Natural killer cell treated with Interleukin-12 subunit alpha and Interleukin-12 subunit beta and Interleukin-15 and Interleukin-18, amount 100 ng/mL, for 72 hours (primary cell): Measurements from ENCODE around the gene PPP1R13B. TPM values are rescaled to one million over a fixed set of nuclear protein-coding genes. Genes with fewer than 3 reads are reported as not detected.
"Not testable (repeated sequence)": the region's sequence is repeated elsewhere in the genome, so short reads cannot be mapped to it uniquely, and the experiment has no call there.

ENCODE experiments used
- ATAC-seq, 2 donors: fragments of 150-1000 bp; cut with Tn5 transposase in 1 of 2; sonication (Bioruptor Pico), chemical (Tn5 transposase) in 1 of 2; 2 replicates each; pipeline ENCODE4 v1.10.0; 2021
- DNase-seq: peaks from one replicate; pipeline ENCODE4 v3.0.0; 2022; ENCODE audit warnings: low spot score
- H3K27ac Mint-ChIP-seq, 2 donors: 1 replicate in 1 of 2; 2 replicates in 1 of 2; pipeline ENCODE4 v1.8.0; 2022; ENCODE audit warnings: mixed read lengths in 2 of 2, mild to moderate bottlenecking in 1 of 2, moderate library complexity in 1 of 2
- H3K27me3 Mint-ChIP-seq, 2 donors: 1 replicate in 1 of 2; 2 replicates in 1 of 2; pipeline ENCODE4 v1.8.0; 2022; ENCODE audit warnings: mixed read lengths in 2 of 2
- H3K36me3 Mint-ChIP-seq: one replicate; pipeline ENCODE4 v1.8.0; 2022; ENCODE audit warnings: mixed read lengths
- H3K4me1 Mint-ChIP-seq, 2 donors: 1 replicate in 1 of 2; 2 replicates in 1 of 2; pipeline ENCODE4 v1.8.0; 2022; ENCODE audit warnings: low read depth in 2 of 2, mixed read lengths in 2 of 2, mild to moderate bottlenecking in 1 of 2
- H3K4me3 Mint-ChIP-seq: one replicate; pipeline ENCODE4 v1.8.0; 2022; ENCODE audit warnings: mixed read lengths
- H3K9me3 Mint-ChIP-seq: 2 replicates; pipeline ENCODE4 v1.8.0; 2022; ENCODE audit warnings: mixed read lengths
- total RNA-seq, 2 donors: library from RNA; stranded (reverse); gene quantifications; one replicate each; pipeline ENCODE4 v1.2.3, GENCODE V29; 2022

Gene PPP1R13B
- total RNA-seq, result 10 to 100 TPM; 14.4 to 25.7 TPM

DNA sequence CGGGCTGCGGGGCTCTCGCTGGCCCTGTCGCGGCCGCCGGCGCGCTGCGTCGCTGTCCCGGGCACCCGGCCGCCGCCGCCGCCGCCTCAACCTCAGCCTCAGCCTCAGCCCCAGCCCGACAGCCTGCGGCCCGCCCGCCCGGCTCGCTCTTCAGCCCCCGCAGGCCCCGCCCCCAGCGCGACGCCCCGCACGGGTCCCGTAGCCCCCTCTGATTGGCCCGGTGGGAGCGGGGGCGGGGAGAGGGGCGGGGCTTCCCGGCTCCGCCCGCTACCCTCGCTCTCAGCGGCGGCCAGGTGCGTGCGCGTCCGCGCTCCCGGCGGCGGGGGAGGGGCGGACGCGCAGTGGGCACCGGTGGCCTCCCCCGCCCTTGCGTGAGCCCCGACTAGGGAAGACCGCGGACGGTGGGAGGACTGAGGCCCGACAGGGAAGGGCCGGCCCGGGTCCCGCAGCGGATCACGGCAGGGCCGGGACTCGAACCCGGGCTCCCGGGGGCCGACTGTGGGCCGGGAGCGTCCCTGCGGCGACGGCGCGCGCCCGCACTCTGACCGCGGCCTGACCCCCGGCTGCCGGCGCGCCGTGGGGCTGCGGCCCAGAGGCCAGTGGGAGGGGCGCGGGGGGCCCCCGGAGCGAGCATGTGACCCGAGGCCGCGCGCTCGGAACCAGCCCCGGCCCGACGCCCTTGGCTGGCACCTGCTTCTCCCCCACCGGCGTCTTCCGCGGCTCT is at the start of gene PPP1R13B:
TSS of gene PPP1R13B (minus strand) at position 125 of the 724 bp plus-strand sequence. CDS start 268 bp downstream, outside the sequence.
- peak within 1 kb of the TSS; percentile 84 for H3K4me3 Mint-ChIP-seq
- no peaks in the 10 kb centered on the region for H3K27me3 Mint-ChIP-seq
- ATAC-seq, result peak; percentile 98
- H3K9me3 Mint-ChIP-seq, result no peaks in the 10 kb centered on the region
- peak; percentile 94 for DNase-seq
- peaks cover 9% of the 10 kb centered on the region in 2 donors for H3K4me1 Mint-ChIP-seq
- no peaks in the 10 kb centered on the region for H3K36me3 Mint-ChIP-seq
- peak within 1 kb of the TSS in 1 of 2 donors; percentile 63 for H3K27ac Mint-ChIP-seq

GRCh38 chr14:103896578-103896977 is 49.2 kb upstream of the PPP1R13B start:
- H3K36me3 Mint-ChIP-seq, result no peaks in the 10 kb centered on the region

GRCh38 chr14:103894723-103895059 is 47.3 kb upstream of the PPP1R13B start:
- Mint-ChIP-seq H3K9me3 (no peaks in the 10 kb centered on the region), H3K27ac (no peak overlapping the region), H3K27me3 (no peaks in the 10 kb centered on the region), H3K4me3 (no peak overlapping the region), H3K4me1 (no peaks in the 10 kb centered on the region), H3K36me3 (no peaks in the 10 kb centered on the region)
- no peak for DNase-seq
- peak in 1 of 2 donors; percentile 5 for ATAC-seq

More at GRCh38 chr14:103896578-103896977, 49.2 kb upstream of the PPP1R13B start:
- H3K27me3 Mint-ChIP-seq, result no peaks in the 10 kb centered on the region
- ATAC-seq (no peak), DNase-seq (no peak)
- no peak overlapping the region for H3K27ac Mint-ChIP-seq
- H3K9me3 Mint-ChIP-seq, result no peaks in the 10 kb centered on the region
- H3K4me1 Mint-ChIP-seq, result peaks cover 0 to 3% of the 10 kb centered on the region in 2 donors
- no peak overlapping the region for H3K4me3 Mint-ChIP-seq

DNA sequence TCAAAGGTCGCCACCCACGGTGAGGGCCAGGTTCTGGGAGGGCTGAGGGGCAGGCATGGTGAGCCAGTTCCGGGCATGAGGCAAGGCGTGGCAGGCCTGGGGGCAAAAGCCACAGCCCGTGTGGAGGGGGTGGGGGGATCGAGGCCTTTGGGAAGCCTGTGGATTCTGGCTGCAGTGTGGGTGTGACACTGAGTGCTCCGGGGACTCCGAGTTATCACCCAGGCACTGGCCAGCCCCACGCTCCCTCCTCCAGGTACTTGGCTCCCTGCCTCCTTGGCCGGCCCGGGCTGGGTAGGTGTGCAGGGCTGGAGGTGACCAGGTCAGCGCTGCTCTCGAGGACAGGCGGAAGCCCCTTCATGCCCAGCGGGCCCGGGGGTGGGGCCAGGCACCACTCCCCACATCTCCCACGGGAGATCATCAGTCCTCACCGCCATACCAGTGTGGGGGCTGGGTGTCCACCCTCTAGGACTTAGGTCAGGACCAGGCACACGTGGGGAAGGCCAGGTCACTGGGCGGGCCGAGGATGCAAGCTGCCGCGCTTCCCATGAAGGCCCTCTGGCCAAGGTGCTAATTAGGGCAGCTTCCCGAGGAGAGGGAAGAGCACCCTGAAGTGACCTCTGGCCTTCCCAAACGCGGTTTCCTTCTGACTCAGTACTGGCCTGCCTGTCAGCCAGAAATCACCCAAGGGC is 46.8 kb upstream of the PPP1R13B start:
- H3K4me3 Mint-ChIP-seq, result no peak overlapping the region
- ATAC-seq, result peak in 1 of 2 donors; percentile 17

DNA sequence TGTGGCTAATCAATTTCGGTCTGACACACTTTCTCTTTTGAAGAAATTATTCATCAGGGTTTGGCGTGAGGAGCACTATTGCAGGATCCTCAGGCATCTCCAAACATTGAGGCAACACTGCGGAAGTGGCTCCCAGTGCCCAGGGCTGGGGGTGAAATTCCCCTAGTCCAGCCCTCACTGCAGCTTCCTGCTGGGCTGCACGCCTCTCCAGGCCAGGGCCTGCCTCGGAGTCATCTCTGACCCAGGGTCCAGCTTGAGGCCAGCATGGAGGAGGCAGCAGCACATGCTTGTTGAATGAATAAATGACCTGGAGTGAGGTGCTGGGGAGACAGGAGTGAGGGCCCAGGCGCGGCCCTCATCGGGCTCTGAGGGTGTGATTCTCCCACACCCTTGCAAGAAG is 44.9 kb upstream of the PPP1R13B start:
- H3K4me3 Mint-ChIP-seq, result no peak overlapping the region
- no peaks in the 10 kb centered on the region for H3K27me3 Mint-ChIP-seq
- H3K9me3 Mint-ChIP-seq, result no peaks in the 10 kb centered on the region
- no peak for ATAC-seq
- no peaks in the 10 kb centered on the region for H3K4me1 Mint-ChIP-seq
- H3K27ac Mint-ChIP-seq, result no peak overlapping the region
- no peak for DNase-seq
- no peaks in the 10 kb centered on the region for H3K36me3 Mint-ChIP-seq

More for the DNA sequence above, 46.8 kb upstream of the PPP1R13B start:
- no peaks in the 10 kb centered on the region for H3K36me3 Mint-ChIP-seq
- no peaks in the 10 kb centered on the region for H3K9me3 Mint-ChIP-seq
- no peak overlapping the region for H3K27ac Mint-ChIP-seq
- no peaks in the 10 kb centered on the region for H3K4me1 Mint-ChIP-seq
- H3K27me3 Mint-ChIP-seq, result no peaks in the 10 kb centered on the region
- no peak for DNase-seq

GRCh38 chr14:103891667-103892215 is 44.4 kb upstream of the PPP1R13B start:
- H3K36me3 Mint-ChIP-seq, result no peaks in the 10 kb centered on the region
- no peaks in the 10 kb centered on the region for H3K4me1 Mint-ChIP-seq
- no peaks in the 10 kb centered on the region for H3K9me3 Mint-ChIP-seq
- H3K27ac Mint-ChIP-seq, result no peak overlapping the region
- H3K27me3 Mint-ChIP-seq, result no peaks in the 10 kb centered on the region
- H3K4me3 Mint-ChIP-seq, result no peak overlapping the region
- DNase-seq, result no peak
- ATAC-seq, result no peak

DNA sequence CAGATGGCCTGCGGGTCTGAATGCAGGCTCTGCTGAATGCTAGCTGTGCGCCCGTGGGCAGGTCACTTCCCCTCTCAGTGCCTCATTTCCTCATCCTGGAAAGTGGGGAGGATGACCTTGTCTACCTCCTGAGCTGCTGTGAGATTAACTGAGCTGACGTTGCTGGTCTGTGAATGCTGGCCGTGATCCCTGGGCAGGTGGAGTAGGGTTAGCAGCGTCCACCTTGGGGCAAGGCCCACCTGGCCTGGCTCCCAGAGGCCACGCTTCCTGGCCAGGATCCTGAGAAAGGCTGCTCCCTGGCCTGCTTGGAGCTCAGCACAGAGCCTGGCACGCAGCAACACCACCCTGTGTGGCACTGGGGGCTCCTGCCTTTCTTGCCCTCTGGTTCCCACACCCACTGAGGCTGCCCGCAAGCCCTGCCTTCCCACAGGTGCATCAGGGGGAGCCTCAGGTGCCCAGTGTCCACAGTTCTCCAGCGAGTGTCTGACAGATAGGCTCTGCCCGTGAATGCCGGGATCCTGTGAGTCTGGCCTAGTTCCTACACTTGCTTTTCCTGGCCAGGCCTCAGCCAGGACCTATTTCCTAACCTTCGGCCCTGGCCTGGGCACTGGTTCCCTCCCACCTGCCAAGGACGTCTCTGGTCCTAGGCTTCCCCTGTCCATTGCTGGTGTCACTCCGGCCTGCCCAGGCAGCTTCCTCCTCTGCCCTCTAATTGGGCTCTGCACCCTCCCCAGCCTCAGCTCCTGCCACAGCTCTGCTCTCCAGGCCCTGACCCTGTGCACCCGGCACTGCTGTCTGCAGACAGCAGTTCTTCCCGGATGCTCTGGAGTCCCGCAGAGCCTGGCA is 43.7 kb upstream of the PPP1R13B start:
- ATAC-seq (no peak), DNase-seq (peak; percentile 34)
- H3K36me3 Mint-ChIP-seq, result no peaks in the 10 kb centered on the region
- H3K4me3 Mint-ChIP-seq, result no peak overlapping the region
- H3K27ac Mint-ChIP-seq, result no peak overlapping the region
- H3K4me1 Mint-ChIP-seq, result no peaks in the 10 kb centered on the region
- H3K9me3 Mint-ChIP-seq, result no peaks in the 10 kb centered on the region
- H3K27me3 Mint-ChIP-seq, result no peaks in the 10 kb centered on the region

- Mint-ChIP-seq H3K36me3 (no peaks in the 10 kb centered on the region), H3K27ac (no peak overlapping the region), H3K4me1 (no peaks in the 10 kb centered on the region), H3K27me3 (no peaks in the 10 kb centered on the region), H3K9me3 (no peaks in the 10 kb centered on the region), H3K4me3 (no peak overlapping the region)
- DNase-seq (peak; percentile 29), ATAC-seq (no peak)
Observed at GRCh38 chr14:103890052-103890371, 42.6 kb upstream of the PPP1R13B start.

DNA sequence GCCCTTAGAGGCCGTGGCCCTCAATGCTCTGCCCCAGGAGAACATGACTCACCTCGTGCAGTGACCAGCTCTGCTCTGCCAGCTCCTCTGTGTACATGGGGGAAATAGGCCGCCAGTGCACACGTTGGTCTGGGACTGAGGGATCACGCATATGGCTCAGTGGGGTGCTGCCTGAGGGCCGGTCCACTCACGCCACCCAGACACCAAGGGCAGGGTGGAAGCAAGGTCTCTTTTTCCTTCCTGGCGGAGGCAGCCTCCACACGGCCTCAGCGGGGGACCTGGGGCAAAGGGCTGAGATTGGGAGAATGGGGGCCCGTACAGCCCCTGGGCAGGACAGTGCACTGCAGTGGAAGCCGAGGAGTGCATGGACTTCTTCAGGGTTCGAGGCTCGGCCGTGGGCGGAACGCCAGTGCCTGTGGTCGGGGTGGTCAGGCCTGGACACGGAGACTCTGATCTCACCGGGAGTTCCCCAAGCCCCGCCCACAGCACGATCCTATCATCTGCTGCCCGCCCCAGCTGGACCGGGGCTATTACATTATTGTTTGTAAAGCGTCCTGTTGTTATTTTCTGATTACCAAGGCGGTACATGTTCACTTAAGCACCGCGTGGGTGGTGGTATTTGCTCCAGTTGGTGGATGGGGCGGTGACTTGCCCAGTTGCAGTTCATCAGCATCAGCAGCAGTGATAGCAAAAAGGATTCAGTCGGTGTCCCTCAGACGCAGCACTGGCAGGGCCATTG is 42.1 kb upstream of the PPP1R13B start:
- DNase-seq (peak; percentile 16), ATAC-seq (no peak)
- Mint-ChIP-seq H3K4me3 (no peak overlapping the region), H3K36me3 (no peaks in the 10 kb centered on the region), H3K4me1 (no peaks in the 10 kb centered on the region), H3K9me3 (no peaks in the 10 kb centered on the region), H3K27me3 (no peaks in the 10 kb centered on the region), H3K27ac (no peak overlapping the region)

GRCh38 chr14:103889002-103889312 is 41.6 kb upstream of the PPP1R13B start:
- not testable (repeated sequence) for H3K4me1 Mint-ChIP-seq, H3K9me3 Mint-ChIP-seq, DNase-seq, H3K27ac Mint-ChIP-seq, H3K27me3 Mint-ChIP-seq, H3K4me3 Mint-ChIP-seq, H3K36me3 Mint-ChIP-seq, ATAC-seq

- no peaks in the 10 kb centered on the region for H3K36me3 Mint-ChIP-seq
- no peak for ATAC-seq
- no peaks in the 10 kb centered on the region for H3K4me1 Mint-ChIP-seq
- H3K27me3 Mint-ChIP-seq, result no peaks in the 10 kb centered on the region
- no peak overlapping the region for H3K27ac Mint-ChIP-seq
- H3K4me3 Mint-ChIP-seq, result no peak overlapping the region
- no peaks in the 10 kb centered on the region for H3K9me3 Mint-ChIP-seq
- DNase-seq, result no peak
Observed at GRCh38 chr14:103887557-103888115, 40.3 kb upstream of the PPP1R13B start.

GRCh38 chr14:103887170-103887501 is 39.8 kb upstream of the PPP1R13B start:
- H3K9me3 Mint-ChIP-seq, result no peaks in the 10 kb centered on the region
- DNase-seq (no peak), ATAC-seq (peak in 1 of 2 donors; percentile 26)
- H3K27me3 Mint-ChIP-seq, result no peaks in the 10 kb centered on the region
- H3K27ac Mint-ChIP-seq, result no peak overlapping the region
- no peak overlapping the region for H3K4me3 Mint-ChIP-seq
- no peaks in the 10 kb centered on the region for H3K4me1 Mint-ChIP-seq
- H3K36me3 Mint-ChIP-seq, result no peaks in the 10 kb centered on the region
